HuH-7.5 (cell line): Measurements from ENCODE around the gene C1QL3.
A peak's percentile ranks its signal among the peaks of the same experiment; 100 is the strongest.

Experiments used
- DNase-seq: peaks from one replicate; pipeline ENCODE4 v3.0.0; 2011; ENCODE audit warnings: low spot score

The C1QL3 gene

DNA sequence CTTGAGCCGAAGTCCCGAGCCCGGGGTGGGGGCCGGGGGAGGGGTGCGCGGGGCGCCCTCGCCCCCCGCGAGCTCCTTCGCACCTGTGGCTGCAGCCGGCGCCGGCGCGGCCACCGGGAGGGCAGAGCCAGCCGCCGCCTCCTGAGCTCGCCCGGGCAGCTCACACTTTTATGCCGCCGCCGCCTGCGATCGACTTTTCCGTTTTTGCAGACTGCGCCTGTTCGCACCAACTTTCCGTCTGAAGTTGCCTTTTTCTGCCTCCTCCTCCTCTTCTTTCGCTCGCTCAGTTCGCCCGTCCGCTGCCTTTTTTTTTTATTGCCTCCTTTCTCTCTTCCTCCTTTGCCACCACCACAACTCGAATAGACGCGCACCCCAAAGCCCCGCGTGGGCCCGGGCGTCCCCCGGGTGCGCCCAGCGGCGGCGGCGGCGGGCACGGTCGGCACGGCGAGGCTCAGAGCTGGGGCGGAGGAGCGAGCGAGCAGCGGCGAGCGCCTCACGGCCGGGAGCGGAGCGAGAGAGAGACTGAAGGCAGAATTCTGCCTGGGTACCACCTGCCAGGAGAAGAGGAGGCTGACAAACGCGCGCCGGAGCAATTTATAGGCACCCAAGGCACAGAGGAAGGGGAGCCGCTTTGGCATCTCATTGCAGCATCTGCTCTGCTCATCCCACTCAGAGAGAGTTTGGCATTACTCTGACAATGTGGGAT, at the start of gene C1QL3:
Gene C1QL3, minus strand, starts transcription at position 569 of the 706 bp plus-strand sequence. CDS start 814 bp downstream, outside the sequence.
- no peak for DNase-seq

DNA sequence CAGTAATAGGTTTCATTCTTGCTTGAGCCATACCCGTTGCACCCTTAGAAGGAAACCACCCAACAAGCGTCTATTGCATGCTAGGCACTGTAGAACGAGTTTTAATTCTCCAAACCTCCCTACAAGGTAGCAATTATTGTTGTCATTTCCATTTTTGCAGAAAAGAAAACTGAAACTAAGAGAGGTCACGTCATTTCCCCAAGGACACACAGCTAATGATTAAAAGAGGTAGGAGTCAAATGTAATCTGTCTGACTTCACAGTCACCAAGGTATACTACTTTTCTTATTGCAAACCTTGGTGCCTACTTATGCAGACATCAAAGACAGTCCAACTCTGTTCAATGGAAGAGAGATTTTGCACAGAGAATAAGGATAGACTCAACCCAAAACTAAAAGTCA, 49.1 kb upstream of the C1QL3 start:
- DNase-seq, result no peak

DNA sequence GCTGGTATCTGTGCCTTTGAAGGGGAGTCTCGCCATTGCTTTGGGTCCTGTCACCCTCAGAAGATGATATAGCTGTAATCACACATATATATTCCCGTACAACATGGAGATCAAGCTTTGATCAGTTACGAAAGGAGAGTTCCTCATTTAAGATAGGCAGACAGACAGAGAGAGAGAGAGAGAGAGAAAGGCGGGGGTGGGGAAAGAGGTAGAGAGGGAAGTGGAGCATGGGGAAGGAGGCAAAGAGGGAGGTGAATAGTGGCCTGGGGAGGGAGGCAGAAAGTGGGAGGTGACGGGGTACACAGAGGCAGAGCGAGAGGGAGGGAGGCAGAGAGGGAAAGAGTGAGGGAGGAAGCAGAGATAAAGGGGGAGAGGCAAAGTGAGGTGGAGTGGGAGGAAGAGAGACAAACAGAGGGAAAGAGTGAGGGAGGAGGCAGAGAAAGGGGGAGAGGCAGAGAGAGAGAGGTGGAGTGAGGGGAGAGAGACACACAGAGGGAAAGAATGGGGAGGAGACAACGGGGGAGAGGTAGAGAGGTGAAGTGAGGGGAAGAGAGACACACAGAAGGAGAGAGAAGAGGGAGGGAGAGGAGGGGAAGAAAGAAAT, 44.6 kb upstream of the C1QL3 start:
- no peak for DNase-seq

DNA sequence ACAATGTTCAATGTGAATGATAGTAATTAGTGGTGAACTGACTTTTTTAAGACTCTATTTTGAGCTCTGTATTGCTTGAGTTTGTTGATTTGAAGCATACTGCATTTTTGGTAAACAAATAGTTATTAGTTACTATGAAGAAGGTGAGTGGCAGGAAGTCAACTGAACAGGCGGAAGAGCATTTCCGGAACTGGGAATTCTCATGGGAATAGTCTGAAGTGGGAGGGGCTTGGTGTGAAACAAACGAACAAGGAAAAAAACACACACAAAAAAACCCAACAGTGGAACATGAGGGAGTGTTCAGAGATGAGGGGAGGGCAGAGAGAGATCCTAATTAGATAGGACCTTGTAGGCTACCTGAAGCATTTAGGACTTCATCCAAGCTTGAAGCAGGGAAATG, 43.9 kb upstream of the C1QL3 start:
- DNase-seq, result no peak

DNA sequence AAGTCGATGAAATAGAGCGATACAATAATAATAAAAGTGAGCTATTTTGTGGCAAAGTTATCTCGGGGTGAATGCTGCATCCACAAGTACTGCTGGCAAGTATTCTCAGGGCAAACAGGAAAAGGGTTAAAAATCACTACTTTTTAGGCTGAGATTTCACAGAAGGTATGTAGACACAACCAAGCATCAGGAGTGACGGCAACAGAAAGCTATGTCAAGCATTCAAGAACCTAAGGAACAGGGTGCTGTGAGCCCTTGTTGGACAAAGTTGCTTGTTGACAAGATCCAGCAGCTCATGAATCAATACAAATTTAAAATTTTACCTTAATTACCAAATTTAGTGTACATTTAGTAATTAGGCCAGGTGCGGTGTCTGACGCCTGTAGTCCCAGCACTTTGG, 41.2 kb upstream of the C1QL3 start:
- DNase-seq, result no peak

DNA sequence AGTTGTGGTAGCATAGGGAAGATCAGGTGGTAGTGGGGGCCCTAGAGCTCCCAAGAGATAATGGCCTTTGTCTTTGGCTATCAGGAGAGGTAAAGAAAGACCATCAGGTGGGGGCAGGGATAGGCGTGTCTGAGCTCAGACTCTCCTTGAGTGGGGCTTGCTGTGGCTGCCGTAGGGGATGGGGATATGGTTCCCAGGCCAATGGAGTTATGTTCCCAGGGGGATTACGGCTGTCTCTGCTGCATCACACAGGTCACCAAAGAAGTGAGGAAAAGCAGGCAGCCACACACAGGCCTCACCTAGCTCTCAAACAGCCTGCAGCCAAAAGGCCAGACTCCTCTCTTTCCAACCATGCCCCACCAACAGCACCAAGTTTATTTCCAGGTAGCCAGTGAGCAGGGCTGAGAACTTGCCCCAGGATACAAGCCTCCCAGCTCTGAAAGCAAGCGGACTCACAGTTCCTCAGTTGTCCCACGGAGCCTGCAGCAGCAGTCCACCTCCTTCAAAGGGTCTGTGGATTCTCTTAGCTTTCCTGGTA, 37.6 kb upstream of the C1QL3 start:
- DNase-seq, result no peak

DNA sequence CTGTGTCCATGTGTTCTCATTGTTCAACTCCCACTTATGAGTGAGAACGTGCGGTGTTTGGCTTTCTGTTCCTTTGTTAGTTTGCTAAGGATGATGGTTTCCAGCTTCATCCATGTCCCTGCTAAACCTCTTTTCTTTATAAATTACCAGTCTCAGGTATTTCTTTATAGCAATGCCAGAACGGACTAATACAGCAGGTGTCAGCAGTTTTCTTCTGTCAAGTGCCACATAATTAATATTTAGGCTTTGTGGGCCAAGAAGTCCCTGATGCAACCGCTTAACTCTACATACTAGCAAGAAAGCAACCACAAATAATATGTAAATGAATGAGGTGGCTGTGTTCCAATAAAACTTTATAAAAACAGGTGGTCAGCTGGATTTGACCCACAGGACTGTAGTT, 26.3 kb upstream of the C1QL3 start:
- no peak for DNase-seq

DNA sequence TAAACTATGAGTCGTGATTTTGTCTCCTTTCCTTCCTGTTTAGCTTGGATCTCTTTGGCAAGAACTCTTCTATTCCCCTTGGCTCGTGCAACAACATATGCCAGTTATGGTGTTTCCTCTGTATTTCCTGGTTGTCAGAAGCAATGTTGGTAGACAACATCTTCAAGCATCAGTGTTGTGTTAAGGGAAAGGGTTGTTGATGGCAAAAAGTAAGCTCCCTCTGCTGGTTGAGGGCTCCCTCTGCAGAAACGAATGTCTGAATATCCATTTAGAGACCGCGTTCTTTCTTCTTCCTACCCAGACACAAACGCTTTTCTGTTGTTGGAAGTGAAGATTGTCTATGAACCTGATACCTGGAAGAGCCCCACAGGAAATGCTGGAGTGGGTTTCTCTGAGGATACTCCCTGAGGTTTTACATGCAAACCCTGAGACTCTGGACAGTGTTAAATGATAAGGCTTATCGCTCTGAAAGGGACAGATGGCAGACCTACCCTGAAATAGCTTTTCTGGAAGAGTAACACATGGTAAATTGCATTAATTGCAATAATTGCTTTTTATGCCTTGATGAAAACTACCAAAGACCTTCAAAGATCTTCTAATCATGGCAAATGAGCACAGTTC, 23.5 kb upstream of the C1QL3 start:
- peak; percentile 38 for DNase-seq

DNA sequence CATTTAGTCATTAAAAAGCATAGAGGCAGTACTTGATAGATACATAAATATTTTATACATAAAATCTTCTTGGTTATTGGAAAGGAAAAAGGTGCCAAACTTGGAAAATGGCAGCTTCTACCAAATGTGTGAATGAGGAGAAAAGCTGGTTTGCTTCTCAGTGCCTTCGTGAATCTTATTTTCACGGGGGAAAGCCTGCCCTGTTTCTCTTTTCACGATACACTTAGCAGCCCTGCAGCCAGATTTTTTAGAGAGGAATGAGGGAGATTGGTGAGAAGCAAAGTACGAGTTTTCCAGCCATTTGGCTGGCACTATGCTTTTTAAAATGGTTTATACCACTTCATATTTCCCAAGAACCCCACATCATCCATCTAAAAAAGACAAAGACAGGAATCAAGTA, 22.9 kb upstream of the C1QL3 start:
- no peak for DNase-seq

DNA sequence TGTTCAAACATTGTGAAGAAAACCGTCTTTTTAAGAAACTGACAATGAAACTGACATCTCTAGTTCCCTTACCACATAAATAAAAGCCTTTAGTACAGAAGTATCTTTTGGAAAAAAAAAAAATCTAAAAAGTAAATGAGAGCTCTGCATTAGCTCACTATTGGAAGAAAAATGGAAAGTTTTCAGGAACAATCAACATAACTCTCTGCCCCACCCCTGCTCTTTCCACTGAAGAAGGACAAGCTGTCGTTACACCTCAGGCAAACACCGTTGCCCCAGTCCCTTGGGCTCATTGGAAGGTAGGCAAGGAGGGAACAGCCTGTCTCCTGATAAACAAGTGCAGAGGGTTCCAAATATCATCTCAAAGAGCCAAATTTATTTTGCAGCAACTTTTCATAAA, 22.4 kb upstream of the C1QL3 start:
- DNase-seq, result no peak

DNA sequence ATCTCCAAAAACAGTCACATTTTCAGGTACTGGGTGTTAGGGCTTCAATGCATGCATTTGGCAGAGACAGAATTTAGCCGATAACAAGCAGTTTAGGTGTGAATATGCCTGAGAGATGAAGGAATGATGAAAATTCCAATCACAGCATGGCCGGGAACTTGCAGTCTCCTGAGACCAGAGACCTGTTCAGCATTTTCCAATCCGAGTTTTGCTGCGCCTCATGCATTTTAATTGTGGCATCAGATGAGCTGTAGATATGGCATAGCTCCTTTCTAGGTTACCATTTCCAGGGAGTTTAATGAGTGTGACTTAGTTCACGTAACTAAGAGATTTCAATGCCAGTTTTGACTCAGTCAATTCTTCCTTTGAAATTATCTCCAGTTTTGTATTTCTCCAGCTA, 14.5 kb upstream of the C1QL3 start:
- DNase-seq, result no peak

DNA sequence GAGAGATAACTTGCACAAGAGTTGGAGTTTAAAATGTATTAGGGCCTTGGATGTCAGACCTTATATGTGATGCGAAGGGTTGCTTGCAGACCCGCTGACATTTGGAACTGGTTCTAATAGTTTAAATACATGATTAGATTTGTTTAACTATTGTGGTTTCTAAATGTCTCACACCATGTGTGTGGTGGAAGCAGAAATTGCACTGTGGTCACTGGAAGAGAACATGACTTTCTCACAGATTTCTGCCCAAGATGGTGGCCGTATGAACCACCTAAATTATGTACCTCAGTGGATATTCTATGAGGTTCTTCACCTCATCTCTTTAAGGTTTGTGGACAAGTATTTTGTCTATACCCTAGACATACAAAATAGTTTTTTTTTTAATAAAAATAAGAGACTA, 8.2 kb upstream of the C1QL3 start:
- DNase-seq, result no peak

DNA sequence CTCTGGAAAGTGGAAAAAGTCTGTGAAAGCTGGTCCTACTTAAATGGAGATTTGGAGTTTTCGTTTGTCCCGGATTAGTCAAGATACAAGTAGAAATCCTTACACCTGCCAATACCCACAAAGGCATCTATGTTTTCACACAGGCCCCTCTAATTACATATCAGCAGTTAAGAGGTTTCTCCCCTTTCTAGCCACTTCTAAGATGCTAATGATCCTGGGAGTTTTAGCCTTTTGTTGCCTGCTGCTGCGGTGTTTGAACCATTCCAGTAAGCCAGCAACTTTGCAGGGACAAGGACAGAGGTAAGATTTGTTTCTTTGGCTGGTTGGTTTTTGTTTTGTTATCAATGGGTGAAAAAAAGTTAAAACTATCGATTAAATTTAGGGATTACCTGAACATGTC, 5.8 kb upstream of the C1QL3 start:
- no peak for DNase-seq

DNA sequence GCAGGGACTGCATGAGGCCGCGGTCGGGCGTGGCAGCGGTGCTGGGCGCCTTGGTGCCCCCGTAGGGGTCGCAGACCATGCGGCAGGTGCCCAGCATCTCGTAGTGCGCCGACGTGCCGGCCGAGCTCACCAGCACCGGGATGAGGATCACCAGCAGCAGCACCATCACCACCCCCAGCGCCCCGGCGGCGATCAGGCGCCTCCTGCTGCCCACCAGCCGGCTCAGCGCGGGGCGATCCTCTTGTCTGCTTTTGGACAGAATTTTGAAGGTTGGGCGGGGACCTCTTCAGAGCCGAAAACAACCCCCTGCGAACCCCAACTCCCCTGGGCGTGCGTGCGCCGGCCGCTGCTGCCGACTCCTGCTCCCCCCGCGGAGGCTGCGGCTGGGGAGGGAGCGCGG, 779 bp downstream of the C1QL3 start:
- no peak for DNase-seq

DNA sequence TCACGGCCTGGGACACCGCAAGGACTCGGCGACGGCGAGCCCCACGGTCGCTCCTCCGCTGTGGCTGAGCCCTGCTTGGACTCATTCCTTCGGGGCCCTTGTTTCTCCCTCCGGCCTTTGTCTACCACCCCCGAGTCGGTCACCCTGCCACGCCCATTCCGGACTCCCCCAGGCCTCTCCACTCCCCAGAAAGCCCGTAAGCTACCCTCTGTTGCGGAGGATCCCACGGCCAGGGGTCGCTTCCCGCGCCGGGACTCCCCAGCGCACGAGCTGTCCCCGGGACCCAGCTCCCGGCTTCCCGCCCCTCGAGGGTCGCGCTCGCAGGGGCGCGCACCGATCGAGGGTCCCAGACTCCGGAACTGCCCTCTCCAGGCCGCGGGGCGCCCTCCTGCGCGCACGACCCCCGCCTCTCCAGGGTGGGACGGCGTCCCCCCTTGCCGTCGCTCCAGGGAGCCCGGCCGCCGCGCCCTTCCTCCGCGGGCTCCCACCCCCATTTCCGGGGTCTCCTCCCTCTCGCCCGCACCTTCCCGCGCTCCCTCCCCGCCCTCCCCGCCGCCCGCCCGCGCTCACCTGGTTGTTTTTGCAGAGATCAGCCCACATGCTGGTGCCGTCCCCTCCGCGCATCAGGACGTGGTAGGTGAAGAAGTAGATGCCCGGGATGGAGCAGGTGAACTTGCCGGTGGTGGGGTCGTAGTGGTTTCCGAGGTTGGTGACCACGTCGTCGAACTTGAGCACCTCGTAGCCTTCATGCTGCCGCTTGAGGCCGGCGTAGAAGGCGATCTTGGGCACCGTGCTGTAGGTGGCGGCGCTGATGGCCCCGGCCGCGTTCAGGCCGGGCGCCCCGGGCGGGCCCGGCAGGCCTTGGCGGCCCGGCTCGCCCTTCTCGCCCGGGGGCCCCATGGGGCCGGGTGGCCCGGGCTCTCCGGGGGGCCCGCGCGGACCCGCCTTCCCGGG, 1.5 kb downstream of the C1QL3 start:
- no peak for DNase-seq

DNA sequence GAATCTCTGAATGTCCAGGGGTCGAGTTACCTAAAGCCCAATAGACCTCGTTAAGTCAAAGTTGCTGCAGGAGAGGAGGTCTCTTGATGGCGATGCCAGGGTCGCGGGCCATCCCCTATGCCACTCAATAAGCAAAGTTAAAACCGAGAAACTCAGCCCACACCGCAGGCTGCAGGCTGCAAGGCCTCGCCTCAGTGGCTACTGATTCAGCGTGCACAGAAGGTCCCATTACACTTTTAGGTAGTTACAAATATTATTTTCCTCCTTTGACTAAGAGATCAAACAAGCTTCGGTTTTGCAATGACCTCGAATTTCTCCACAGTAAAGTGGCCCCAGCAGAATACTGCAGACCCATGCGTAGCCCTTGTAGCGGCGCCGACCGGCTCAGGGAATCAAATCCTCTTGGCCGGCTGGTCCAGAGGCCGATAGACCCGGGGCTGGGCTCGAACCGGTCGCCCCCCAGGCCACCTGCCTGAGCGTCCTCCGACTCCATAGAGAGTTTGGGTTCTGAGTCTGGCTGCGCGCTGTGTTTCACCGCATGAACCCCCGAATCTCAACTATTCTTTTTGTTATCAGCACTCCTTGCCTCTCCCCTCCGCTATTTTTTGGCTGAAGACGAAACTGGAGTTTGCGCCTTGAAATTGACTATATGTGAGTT, 2.3 kb downstream of the C1QL3 start:
- no peak for DNase-seq

DNA sequence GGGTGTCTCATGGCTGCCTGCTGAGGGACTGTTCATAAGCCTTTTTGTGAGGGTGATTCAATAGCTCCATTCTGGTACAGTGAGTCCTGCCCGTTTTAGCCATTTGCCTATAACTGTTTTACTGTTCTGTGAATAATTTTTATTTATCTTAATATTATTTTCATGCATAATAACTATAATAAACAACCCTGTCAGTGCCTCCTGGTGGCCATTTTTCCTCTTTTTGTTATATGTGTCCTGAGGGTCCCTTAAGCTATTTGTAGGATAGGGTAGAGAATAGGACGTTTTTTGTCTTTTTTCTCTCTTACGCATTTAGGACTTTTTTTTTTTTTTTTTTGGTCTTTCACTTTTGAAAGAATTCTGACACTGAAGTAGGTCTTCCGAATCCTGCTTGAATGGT, 2.9 kb downstream of the C1QL3 start:
- DNase-seq, result no peak

DNA sequence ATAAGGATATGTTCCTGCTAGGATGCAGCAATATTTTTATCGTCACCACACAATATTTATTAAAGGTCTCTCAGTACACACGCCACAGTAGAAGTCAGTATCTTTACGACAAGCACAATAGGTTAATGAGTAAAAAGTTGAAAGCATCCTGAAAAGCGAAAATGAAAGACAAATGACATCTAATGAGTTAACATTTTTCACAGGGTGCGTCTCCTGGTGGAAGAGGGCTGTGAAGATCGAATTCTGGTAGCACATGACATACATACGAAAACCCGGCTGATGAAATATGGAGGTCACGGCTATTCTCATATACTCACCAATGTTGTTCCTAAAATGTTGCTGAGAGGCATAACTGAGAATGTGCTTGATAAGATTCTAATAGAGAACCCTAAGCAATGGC, 10.8 kb downstream of the C1QL3 start:
- no peak for DNase-seq

DNA sequence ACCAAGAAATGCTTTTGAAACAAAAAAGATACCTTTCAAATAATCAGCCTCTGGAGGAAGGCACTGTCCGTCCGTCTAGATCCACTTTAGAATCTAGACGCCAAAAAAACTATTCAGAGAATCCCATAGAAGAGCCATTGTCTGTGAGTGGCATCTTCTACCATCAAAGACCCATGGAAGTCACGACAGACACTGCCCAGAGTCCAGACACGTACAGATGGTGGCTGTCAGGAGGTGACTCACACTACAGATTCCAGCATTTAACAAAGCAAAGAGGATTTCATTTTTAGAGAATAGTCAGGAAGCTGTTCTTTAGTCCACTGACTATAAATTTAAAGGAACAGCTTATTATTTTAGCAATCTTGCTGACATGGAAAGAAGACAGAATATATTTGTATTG, 11.7 kb downstream of the C1QL3 start:
- DNase-seq, result no peak

DNA sequence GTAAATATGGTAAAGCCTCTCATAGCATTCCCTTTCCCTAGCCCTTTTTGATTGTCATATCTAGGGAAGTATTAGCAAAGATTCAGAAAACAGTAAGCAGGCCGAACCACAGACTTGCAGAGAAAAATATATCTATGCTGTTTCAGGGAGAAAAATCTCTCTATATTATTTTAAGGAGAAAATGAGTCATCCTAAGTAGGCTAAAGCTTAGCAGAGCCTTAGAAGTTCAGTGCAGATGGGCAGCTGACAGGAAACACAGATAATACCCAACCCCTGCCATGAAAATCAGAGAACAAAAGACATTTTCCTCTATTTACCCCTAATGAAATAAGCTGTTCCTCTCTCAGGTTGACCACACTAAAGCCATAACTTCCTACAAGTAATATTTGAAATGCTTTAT, 16.5 kb downstream of the C1QL3 start:
- DNase-seq, result no peak

DNA sequence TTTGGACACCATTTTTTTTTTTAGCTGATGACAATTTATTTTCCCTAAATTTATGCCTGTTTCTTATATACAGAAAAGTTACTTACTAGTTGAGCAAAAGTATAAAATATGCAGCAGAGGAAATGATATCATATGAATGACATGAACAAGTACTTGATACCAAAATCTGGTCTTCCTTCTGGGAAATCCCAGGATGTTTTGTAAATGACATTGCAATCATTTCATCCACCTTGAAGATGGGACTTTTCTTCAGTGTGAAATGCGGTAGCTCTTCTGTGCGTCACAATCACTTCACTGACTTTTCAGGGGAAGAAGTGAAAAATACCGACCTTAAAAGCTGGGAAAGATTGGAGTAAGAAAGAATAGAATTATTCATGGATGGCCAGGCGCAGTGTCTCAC, 23.8 kb downstream of the C1QL3 start:
- DNase-seq, result no peak
